PC-3 (cell line): ENCODE results near the gene RXRA. TPM values are rescaled to one million over a fixed set of nuclear protein-coding genes. Genes with fewer than 3 reads are reported as not detected.

Source experiments
- ATAC-seq: fragments of 200-7000 bp; cut with Tn5 transposase; 2 replicates; pipeline ENCODE4 v1.9.1; 2020; ENCODE audit warnings: mild to moderate bottlenecking, moderate library complexity
- BruUV-seq: library from RNA; stranded (reverse); fragments of 400-500 nt; replicated peaks from 2 replicates; lab custom pipeline; 2021; lab: Mats Ljungman, UMichigan
- CTCF ChIA-PET: fragments of 300-600 bp; sonication (Branson Sonifier 250); formaldehyde crosslinking; loops from one replicate; lab custom pipeline; 2022; ENCODE audit warnings: antibody characterized with exemption; lab: Charles Lee
- POLR2A ChIA-PET: fragments of 300-600 bp; sonication (Branson Sonifier 250); formaldehyde crosslinking; loops from one replicate; lab custom pipeline; 2022; ENCODE audit warnings: antibody characterized with exemption; ENCODE audit not compliant: unreplicated experiment; lab: Charles Lee
- DNase-seq: peaks from one replicate; pipeline ENCODE4 v3.0.0-alpha.2; 2015
- H2AFZ ChIP-seq: fragments of 300-600 bp; sonication (generic); 2 replicates; pipeline ENCODE4 v1.6.0; 2016; ENCODE audit warnings: antibody characterized with exemption, low read length
- H3F3A ChIP-seq: fragments of 300-600 bp; sonication (generic); one replicate; pipeline ENCODE4 v1.6.0; 2017; ENCODE audit warnings: antibody characterized with exemption, low read length, control low read depth, mild to moderate bottlenecking; ENCODE audit not compliant: unreplicated experiment
- H3K27ac ChIP-seq: fragments of 300-600 bp; sonication (generic); 2 replicates; pipeline ENCODE4 v1.5.1; 2016; ENCODE audit warnings: mild to moderate bottlenecking, low read length
- H3K27me3 ChIP-seq: fragments of 300-600 bp; sonication (generic); 2 replicates; pipeline ENCODE4 v1.6.1; 2016; ENCODE audit warnings: low read length, mixed read lengths
- H3K36me3 ChIP-seq: fragments of 300-600 bp; sonication (generic); 2 replicates; pipeline ENCODE4 v1.6.1; 2016; ENCODE audit warnings: low read depth, mixed run types, low read length, mixed read lengths
- H3K4me1 ChIP-seq: fragments of 300-600 bp; sonication (generic); 2 replicates; pipeline ENCODE4 v1.5.1; 2016; ENCODE audit warnings: low read length; ENCODE audit not compliant: insufficient read depth
- H3K4me2 ChIP-seq: fragments of 300-600 bp; sonication (generic); 2 replicates; pipeline ENCODE4 v1.6.0; 2016; ENCODE audit warnings: low read length
- H3K4me3 ChIP-seq: fragments of 300-600 bp; sonication (generic); 2 replicates; pipeline ENCODE4 v1.5.1; 2016; ENCODE audit warnings: mild to moderate bottlenecking, low read length, mixed read lengths
- H3K79me2 ChIP-seq: fragments of 300-600 bp; sonication (generic); 2 replicates; pipeline ENCODE4 v1.6.1; 2017; ENCODE audit warnings: low read length, mixed read lengths
- H3K9ac ChIP-seq: fragments of 300-600 bp; sonication (generic); 2 replicates; pipeline ENCODE4 v1.6.0; 2016; ENCODE audit warnings: mild to moderate bottlenecking, low read length
- H3K9me2 ChIP-seq: fragments of 300-600 bp; sonication (generic); replicated peaks from 2 replicates; pipeline ENCODE4 v1.6.1; 2016; ENCODE audit warnings: mixed run types, low read length, mixed read lengths
- H3K9me3 ChIP-seq: fragments of 300-600 bp; sonication (generic); 2 replicates; pipeline ENCODE4 v1.6.1; 2016; ENCODE audit warnings: low read length, mixed read lengths
- H4K20me1 ChIP-seq: fragments of 300-600 bp; sonication (generic); 2 replicates; pipeline ENCODE4 v1.6.1; 2016; ENCODE audit warnings: low read length, mixed read lengths
- CTCF ChIP-seq: fragments of 300-600 bp; sonication (generic); conservative IDR thresholded peaks from 2 replicates; pipeline ENCODE4 v1.5.1; 2017; ENCODE audit warnings: antibody characterized with exemption, low read depth, mild to moderate bottlenecking, low read length
- EZH2 ChIP-seq: fragments of 300-600 bp; sonication (generic); IDR thresholded peaks from one replicate; pipeline ENCODE4 v1.6.1; 2017; ENCODE audit warnings: antibody characterized with exemption, mild to moderate bottlenecking, low read length; ENCODE audit not compliant: unreplicated experiment
- EZH2phosphoT487 ChIP-seq: fragments of 300-600 bp; sonication (generic); IDR thresholded peaks from 2 replicates; pipeline ENCODE4 v1.6.1; 2018; ENCODE audit warnings: mild to moderate bottlenecking, antibody characterized with exemption, low read length, borderline replicate concordance
- intact Hi-C: fragments of 100-400 bp; cut with micrococcal nuclease; formaldehyde crosslinking; loops from 2 replicates; pipeline ENCODE4 v1.9.0; 2023
- total RNA-seq: library from RNA; depleted of rRNA; stranded (reverse); fragments of >200 nt; gene quantifications from 2 replicates; pipeline ENCODE4 v1.2.3, GENCODE V29; 2014

The RXRA gene
- total RNA-seq, 1 experiment from 2014 or later, result 17.5 TPM

- intact Hi-C loops, result no loop called here
- H3K36me3 ChIP-seq, result no peaks in the 10 kb centered on the region
- POLR2A ChIA-PET, result no interaction called here
- H2AFZ ChIP-seq, result no peak overlapping the region
- no TSS peak for BruUV-seq
- H3K9me2 ChIP-seq, result no peaks in the 10 kb centered on the region
- H3K27ac ChIP-seq, result no peak overlapping the region
- CTCF ChIA-PET, result no interaction called here
- no peaks in the 10 kb centered on the region for H3K27me3 ChIP-seq
- ATAC-seq (no peak), DNase-seq (no peak)
- H3K4me3 ChIP-seq, result no peak overlapping the region
- TF ChIP-seq EZH2, result no peak
- TF ChIP-seq EZH2phosphoT487, result no peak
- no peak for TF ChIP-seq CTCF
- no peak overlapping the region for H3K9ac ChIP-seq
- no peaks in the 10 kb centered on the region for H3F3A ChIP-seq
- no peaks in the 10 kb centered on the region for H4K20me1 ChIP-seq
- H3K4me1 ChIP-seq, result no peaks in the 10 kb centered on the region
- no peaks in the 10 kb centered on the region for H3K9me3 ChIP-seq
- H3K79me2 ChIP-seq, result no peaks in the 10 kb centered on the region
- H3K4me2 ChIP-seq, result no peak overlapping the region
These were observed 12.8 kb upstream of the RXRA start for GRCh38 chr9:134313470-134313869.

- Histone ChIP-seq H3K4me1 (no peaks in the 10 kb centered on the region), H3K9ac (no peak overlapping the region), H3F3A (no peaks in the 10 kb centered on the region), H3K27ac (no peak overlapping the region), H4K20me1 (no peaks in the 10 kb centered on the region), H3K27me3 (no peaks in the 10 kb centered on the region), H3K79me2 (no peaks in the 10 kb centered on the region), H3K4me3 (no peak overlapping the region), H3K4me2 (no peak overlapping the region), H3K9me2 (no peaks in the 10 kb centered on the region), H2AFZ (no peak overlapping the region), H3K36me3 (no peaks in the 10 kb centered on the region), H3K9me3 (no peaks in the 10 kb centered on the region)
- TF ChIP-seq EZH2 (no peak), CTCF (no peak)
- DNase-seq (no peak), ATAC-seq (no peak)
- BruUV-seq, result no TSS peak
- intact Hi-C loops, result no loop called here
- ChIA-PET CTCF (no interaction called here), POLR2A (no interaction called here)
These were observed 12.0 kb upstream of the RXRA start for GRCh38 chr9:134314039-134314949.

- CTCF ChIA-PET, result no interaction called here
These were observed 11.1 kb upstream of the RXRA start for GRCh38 chr9:134314950-134315715.

More at GRCh38 chr9:134314950-134315715, 11.1 kb upstream of the RXRA start:
- Histone ChIP-seq H3K4me1 (no peaks in the 10 kb centered on the region), H3F3A (no peaks in the 10 kb centered on the region), H3K4me3 (no peak overlapping the region), H3K9ac (no peak overlapping the region), H3K27me3 (no peaks in the 10 kb centered on the region), H3K9me2 (no peaks in the 10 kb centered on the region), H3K27ac (no peak overlapping the region), H3K36me3 (no peaks in the 10 kb centered on the region), H4K20me1 (no peaks in the 10 kb centered on the region), H3K79me2 (no peaks in the 10 kb centered on the region), H2AFZ (no peak overlapping the region), H3K4me2 (no peak overlapping the region), H3K9me3 (no peaks in the 10 kb centered on the region)
- DNase-seq (no peak), ATAC-seq (no peak)
- POLR2A ChIA-PET, result no interaction called here
- TF ChIP-seq EZH2, result no peak
- TF ChIP-seq CTCF, result no peak
- no peak for TF ChIP-seq EZH2phosphoT487
- no TSS peak for BruUV-seq
- intact Hi-C loops, result no loop called here
